HEK293 (cell line): ENCODE measurements around the gene ARMH3.

Source experiments
- CTCF ChIA-PET: fragments of 350-600 bp; formaldehyde crosslinking; extraction: SDS; loops from one replicate; lab custom pipeline; 2021; ENCODE audit warnings: antibody characterized with exemption; lab: Yijun Ruan, JAX
- POLR2A ChIA-PET: fragments of 300-600 bp; formaldehyde crosslinking; extraction: SDS; loops from one replicate; lab custom pipeline; 2020; ENCODE audit warnings: antibody characterized with exemption, inconsistent platforms; lab: Yijun Ruan, JAX
- H3K27ac ChIP-seq: fragments of 200-500 bp; sonication (Bioruptor generic); 2 replicates; pipeline ENCODE4 v1.5.1; 2014; ENCODE audit warnings: low read depth, low read length, control low read depth, inconsistent platforms; ENCODE audit errors: extremely low read depth
- H3K36me3 ChIP-seq, 2 experiments: fragments of 200-500 bp in 1 of 2; sonication (Bioruptor generic) in 1 of 2; 1 replicate in 1 of 2; 2 replicates in 1 of 2; pipeline ENCODE4 v1.5.1; 2014 to 2017; ENCODE audit warnings: inconsistent platforms in 2 of 2, low read length in 2 of 2; ENCODE audit not compliant: control insufficient read depth in 2 of 2, insufficient read depth in 1 of 2
- H3K4me1 ChIP-seq: fragments of 200-500 bp; sonication (Bioruptor generic); 2 replicates; pipeline ENCODE4 v1.5.1; 2014; ENCODE audit warnings: mild to moderate bottlenecking, low read length, inconsistent platforms; ENCODE audit not compliant: control insufficient read depth, insufficient read depth
- H3K4me3 ChIP-seq: 2 replicates; pipeline ENCODE4 v1.5.1; 2011; ENCODE audit warnings: low read depth, mild to moderate bottlenecking, control low read depth, low read length, moderate library complexity
- H3K9me3 ChIP-seq: fragments of 200-500 bp; sonication (Bioruptor generic); 2 replicates; pipeline ENCODE4 v1.5.1; 2014; ENCODE audit warnings: low read depth, low read length, inconsistent platforms; ENCODE audit not compliant: control insufficient read depth, insufficient read depth
- BCL11B ChIP-seq: fragments of 450-650 bp; formaldehyde crosslinking; IDR thresholded peaks from 2 replicates; pipeline ENCODE4 v1.5.1; 2016; ENCODE audit warnings: low read depth, missing biosample characterization, missing genetic modification characterization
- GLIS2 ChIP-seq: fragments of 450-650 bp; formaldehyde crosslinking; IDR thresholded peaks from 2 replicates; pipeline ENCODE4 v1.5.1; 2016; ENCODE audit warnings: missing biosample characterization, missing genetic modification characterization
- SCRT2 ChIP-seq: fragments of 450-650 bp; formaldehyde crosslinking; IDR thresholded peaks from 2 replicates; pipeline ENCODE4 v1.5.1; 2016; ENCODE audit warnings: missing biosample characterization, missing genetic modification characterization
- ZBTB11 ChIP-seq: fragments of 450-650 bp; formaldehyde crosslinking; conservative IDR thresholded peaks from 2 replicates; pipeline ENCODE4 v1.5.1; 2016; ENCODE audit warnings: low read depth, missing biosample characterization, missing genetic modification characterization
- ZBTB20 ChIP-seq: fragments of 450-650 bp; formaldehyde crosslinking; IDR thresholded peaks from 2 replicates; pipeline ENCODE4 v1.5.1; 2016; ENCODE audit warnings: missing biosample characterization, missing genetic modification characterization
- ZBTB21 ChIP-seq: fragments of 450-650 bp; formaldehyde crosslinking; IDR thresholded peaks from 2 replicates; pipeline ENCODE4 v1.5.1; 2017; ENCODE audit warnings: missing biosample characterization, missing genetic modification characterization
- ZBTB7A ChIP-seq: fragments of 450-650 bp; formaldehyde crosslinking; IDR thresholded peaks from 2 replicates; pipeline ENCODE4 v1.5.1; 2016; ENCODE audit warnings: low read depth, missing biosample characterization, missing genetic modification characterization
- ZNF2 ChIP-seq: fragments of 450-650 bp; formaldehyde crosslinking; IDR thresholded peaks from 2 replicates; pipeline ENCODE4 v1.5.1; 2016; ENCODE audit warnings: missing biosample characterization, missing genetic modification characterization
- ZNF280C ChIP-seq: fragments of 450-650 bp; formaldehyde crosslinking; IDR thresholded peaks from 2 replicates; pipeline ENCODE4 v1.5.1; 2016; ENCODE audit warnings: missing biosample characterization, missing genetic modification characterization
- ZNF311 ChIP-seq: fragments of 450-650 bp; formaldehyde crosslinking; IDR thresholded peaks from 2 replicates; pipeline ENCODE4 v1.5.1; 2017; ENCODE audit warnings: missing biosample characterization, missing genetic modification characterization, borderline replicate concordance
- ZNF354C ChIP-seq: fragments of 450-650 bp; formaldehyde crosslinking; IDR thresholded peaks from 2 replicates; pipeline ENCODE4 v1.5.1; 2016; ENCODE audit warnings: missing biosample characterization, missing genetic modification characterization, low read depth, borderline replicate concordance
- ZNF366 ChIP-seq: fragments of 450-650 bp; formaldehyde crosslinking; conservative IDR thresholded peaks from 2 replicates; pipeline ENCODE4 v1.5.1; 2016; ENCODE audit warnings: missing biosample characterization, missing genetic modification characterization
- ZNF37A ChIP-seq: fragments of 450-650 bp; IDR thresholded peaks from 2 replicates; pipeline ENCODE4 v1.5.1; 2018; ENCODE audit warnings: missing biosample characterization, missing genetic modification characterization
- ZNF501 ChIP-seq: fragments of 450-650 bp; formaldehyde crosslinking; IDR thresholded peaks from 2 replicates; pipeline ENCODE4 v1.5.1; 2016; ENCODE audit warnings: missing biosample characterization, missing genetic modification characterization
- ZNF654 ChIP-seq: fragments of 450-650 bp; formaldehyde crosslinking; IDR thresholded peaks from 2 replicates; pipeline ENCODE4 v1.5.1; 2016; ENCODE audit warnings: low read depth, missing biosample characterization, missing genetic modification characterization
- ZNF658 ChIP-seq: fragments of 450-650 bp; formaldehyde crosslinking; IDR thresholded peaks from 2 replicates; pipeline ENCODE4; 2016; ENCODE audit warnings: missing biosample characterization, missing genetic modification characterization
- ZSCAN23 ChIP-seq: fragments of 450-650 bp; formaldehyde crosslinking; IDR thresholded peaks from 2 replicates; pipeline ENCODE4 v1.5.1; 2016; ENCODE audit warnings: missing biosample characterization, missing genetic modification characterization
- ZXDB ChIP-seq: fragments of 450-650 bp; formaldehyde crosslinking; IDR thresholded peaks from 2 replicates; pipeline ENCODE4 v1.5.1; 2016; ENCODE audit warnings: missing biosample characterization, missing genetic modification characterization
- TF ChIP-seq, protein P1 (sequence below): fragments of 450-650 bp; formaldehyde crosslinking; IDR thresholded peaks from 2 replicates; pipeline ENCODE4 v1.5.1; 2016; ENCODE audit warnings: missing biosample characterization, missing genetic modification characterization, borderline replicate concordance
- TF ChIP-seq, protein P2 (sequence below): fragments of 450-650 bp; formaldehyde crosslinking; IDR thresholded peaks from 2 replicates; pipeline ENCODE4 v1.5.1; 2016; ENCODE audit warnings: missing biosample characterization, missing genetic modification characterization
- TF ChIP-seq, protein P3 (sequence below): fragments of 450-650 bp; formaldehyde crosslinking; IDR thresholded peaks from 2 replicates; pipeline ENCODE4 v1.5.1; 2016; ENCODE audit warnings: missing biosample characterization, missing genetic modification characterization

Gene ARMH3

GRCh38 chr10:101956898-101957297, 99.1 kb downstream of the ARMH3 start (continued):
- TF ChIP-seq ZNF354C (tag by site-specific recombination) (no peak), ZNF658 (no peak), GLIS2 (no peak), ZXDB (no peak), ZBTB21 (tag by site-specific recombination) (no peak), ZNF311 (tag by site-specific recombination) (no peak), ZSCAN23 (no peak)
- TF ChIP-seq, protein P1, sequence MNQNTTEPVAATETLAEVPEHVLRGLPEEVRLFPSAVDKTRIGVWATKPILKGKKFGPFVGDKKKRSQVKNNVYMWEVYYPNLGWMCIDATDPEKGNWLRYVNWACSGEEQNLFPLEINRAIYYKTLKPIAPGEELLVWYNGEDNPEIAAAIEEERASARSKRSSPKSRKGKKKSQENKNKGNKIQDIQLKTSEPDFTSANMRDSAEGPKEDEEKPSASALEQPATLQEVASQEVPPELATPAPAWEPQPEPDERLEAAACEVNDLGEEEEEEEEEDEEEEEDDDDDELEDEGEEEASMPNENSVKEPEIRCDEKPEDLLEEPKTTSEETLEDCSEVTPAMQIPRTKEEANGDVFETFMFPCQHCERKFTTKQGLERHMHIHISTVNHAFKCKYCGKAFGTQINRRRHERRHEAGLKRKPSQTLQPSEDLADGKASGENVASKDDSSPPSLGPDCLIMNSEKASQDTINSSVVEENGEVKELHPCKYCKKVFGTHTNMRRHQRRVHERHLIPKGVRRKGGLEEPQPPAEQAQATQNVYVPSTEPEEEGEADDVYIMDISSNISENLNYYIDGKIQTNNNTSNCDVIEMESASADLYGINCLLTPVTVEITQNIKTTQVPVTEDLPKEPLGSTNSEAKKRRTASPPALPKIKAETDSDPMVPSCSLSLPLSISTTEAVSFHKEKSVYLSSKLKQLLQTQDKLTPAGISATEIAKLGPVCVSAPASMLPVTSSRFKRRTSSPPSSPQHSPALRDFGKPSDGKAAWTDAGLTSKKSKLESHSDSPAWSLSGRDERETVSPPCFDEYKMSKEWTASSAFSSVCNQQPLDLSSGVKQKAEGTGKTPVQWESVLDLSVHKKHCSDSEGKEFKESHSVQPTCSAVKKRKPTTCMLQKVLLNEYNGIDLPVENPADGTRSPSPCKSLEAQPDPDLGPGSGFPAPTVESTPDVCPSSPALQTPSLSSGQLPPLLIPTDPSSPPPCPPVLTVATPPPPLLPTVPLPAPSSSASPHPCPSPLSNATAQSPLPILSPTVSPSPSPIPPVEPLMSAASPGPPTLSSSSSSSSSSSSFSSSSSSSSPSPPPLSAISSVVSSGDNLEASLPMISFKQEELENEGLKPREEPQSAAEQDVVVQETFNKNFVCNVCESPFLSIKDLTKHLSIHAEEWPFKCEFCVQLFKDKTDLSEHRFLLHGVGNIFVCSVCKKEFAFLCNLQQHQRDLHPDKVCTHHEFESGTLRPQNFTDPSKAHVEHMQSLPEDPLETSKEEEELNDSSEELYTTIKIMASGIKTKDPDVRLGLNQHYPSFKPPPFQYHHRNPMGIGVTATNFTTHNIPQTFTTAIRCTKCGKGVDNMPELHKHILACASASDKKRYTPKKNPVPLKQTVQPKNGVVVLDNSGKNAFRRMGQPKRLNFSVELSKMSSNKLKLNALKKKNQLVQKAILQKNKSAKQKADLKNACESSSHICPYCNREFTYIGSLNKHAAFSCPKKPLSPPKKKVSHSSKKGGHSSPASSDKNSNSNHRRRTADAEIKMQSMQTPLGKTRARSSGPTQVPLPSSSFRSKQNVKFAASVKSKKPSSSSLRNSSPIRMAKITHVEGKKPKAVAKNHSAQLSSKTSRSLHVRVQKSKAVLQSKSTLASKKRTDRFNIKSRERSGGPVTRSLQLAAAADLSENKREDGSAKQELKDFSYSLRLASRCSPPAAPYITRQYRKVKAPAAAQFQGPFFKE (tag by site-specific recombination) = no peak
- TF ChIP-seq, all 188 proteins: peak for 0

DNA sequence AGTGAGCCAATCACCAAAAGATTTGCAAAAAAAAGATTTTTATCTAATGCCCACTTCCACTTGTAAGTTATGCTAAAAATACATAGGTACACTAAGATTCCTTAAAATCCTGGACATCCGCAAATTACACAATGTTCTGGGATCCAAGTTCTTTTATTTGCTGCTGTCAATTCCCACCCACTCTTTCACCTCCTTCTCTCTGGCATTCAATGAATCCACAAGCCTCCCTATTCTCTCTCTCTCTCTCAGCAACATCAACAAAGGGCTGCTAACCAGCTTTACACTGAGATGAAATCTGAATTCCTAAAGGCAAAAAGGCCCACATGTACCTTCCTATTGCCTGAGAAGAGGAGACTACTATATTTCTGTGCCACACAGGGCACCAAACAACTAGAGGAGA, 99.9 kb downstream of the ARMH3 start:
- no peak overlapping the region for H3K27ac ChIP-seq
- POLR2A ChIA-PET = no interaction called here
- no peaks in the 10 kb centered on the region for H3K9me3 ChIP-seq
- no peaks in the 10 kb centered on the region for H3K4me1 ChIP-seq
- CTCF ChIA-PET = interaction anchor here (0.6 kb wide), 2 partner anchors 168 to 949 kb away, joined by 3 to 5 read pairs; no protein-coding TSS in a partner anchor
- H3K36me3 ChIP-seq = peaks cover 29 to 49% of the 10 kb centered on the region in 2 experiments
- H3K4me3 ChIP-seq = no peak overlapping the region
- TF ChIP-seq SCRT2 (tag by site-specific recombination) (no peak), ZNF280C (no peak), ZNF37A (no peak), ZNF654 (tag by site-specific recombination) (no peak), ZBTB11 (tag by site-specific recombination) (no peak), ZNF366 (no peak), ZNF501 (tag by site-specific recombination) (no peak), BCL11B (tag by site-specific recombination) (no peak), ZBTB7A (tag by site-specific recombination) (no peak), ZBTB20 (tag by site-specific recombination) (no peak), ZNF2 (tag by site-specific recombination) (no peak)
- TF ChIP-seq, protein P2, sequence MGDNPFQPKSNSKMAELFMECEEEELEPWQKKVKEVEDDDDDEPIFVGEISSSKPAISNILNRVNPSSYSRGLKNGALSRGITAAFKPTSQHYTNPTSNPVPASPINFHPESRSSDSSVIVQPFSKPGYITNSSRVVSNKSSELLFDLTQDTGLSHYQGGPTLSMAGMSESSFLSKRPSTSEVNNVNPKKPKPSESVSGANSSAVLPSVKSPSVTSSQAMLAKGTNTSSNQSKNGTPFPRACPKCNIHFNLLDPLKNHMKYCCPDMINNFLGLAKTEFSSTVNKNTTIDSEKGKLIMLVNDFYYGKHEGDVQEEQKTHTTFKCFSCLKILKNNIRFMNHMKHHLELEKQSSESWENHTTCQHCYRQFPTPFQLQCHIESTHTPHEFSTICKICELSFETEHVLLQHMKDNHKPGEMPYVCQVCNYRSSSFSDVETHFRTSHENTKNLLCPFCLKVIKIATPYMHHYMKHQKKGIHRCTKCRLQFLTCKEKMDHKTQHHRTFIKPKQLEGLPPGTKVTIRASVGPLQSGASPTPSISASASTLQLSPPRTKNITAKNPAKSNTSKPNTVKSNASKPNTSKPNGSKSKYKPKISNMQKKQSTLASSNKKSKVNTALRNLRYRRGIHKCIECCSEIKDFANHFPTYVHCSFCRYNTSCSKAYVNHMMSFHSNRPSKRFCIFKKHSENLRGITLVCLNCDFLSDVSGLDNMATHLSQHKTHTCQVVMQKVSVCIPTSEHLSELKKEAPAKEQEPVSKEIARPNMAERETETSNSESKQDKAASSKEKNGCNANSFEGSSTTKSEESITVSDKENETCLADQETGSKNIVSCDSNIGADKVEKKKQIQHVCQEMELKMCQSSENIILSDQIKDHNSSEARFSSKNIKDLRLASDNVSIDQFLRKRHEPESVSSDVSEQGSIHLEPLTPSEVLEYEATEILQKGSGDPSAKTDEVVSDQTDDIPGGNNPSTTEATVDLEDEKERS = no peak
- TF ChIP-seq, protein P3, sequence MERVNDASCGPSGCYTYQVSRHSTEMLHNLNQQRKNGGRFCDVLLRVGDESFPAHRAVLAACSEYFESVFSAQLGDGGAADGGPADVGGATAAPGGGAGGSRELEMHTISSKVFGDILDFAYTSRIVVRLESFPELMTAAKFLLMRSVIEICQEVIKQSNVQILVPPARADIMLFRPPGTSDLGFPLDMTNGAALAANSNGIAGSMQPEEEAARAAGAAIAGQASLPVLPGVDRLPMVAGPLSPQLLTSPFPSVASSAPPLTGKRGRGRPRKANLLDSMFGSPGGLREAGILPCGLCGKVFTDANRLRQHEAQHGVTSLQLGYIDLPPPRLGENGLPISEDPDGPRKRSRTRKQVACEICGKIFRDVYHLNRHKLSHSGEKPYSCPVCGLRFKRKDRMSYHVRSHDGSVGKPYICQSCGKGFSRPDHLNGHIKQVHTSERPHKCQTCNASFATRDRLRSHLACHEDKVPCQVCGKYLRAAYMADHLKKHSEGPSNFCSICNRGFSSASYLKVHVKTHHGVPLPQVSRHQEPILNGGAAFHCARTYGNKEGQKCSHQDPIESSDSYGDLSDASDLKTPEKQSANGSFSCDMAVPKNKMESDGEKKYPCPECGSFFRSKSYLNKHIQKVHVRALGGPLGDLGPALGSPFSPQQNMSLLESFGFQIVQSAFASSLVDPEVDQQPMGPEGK = no peak
